ENCODE results near the gene CNTN5. TPM values are rescaled to one million over a fixed set of nuclear protein-coding genes. Genes with fewer than 3 reads are reported as not detected.
"Not testable (repeated sequence)": the region's sequence is repeated elsewhere in the genome, so short reads cannot be mapped to it uniquely, and the experiment has no call there.

The CNTN5 gene
- total RNA-seq, 4 donors from 2014 or later: 0.51 to 2.3 (median 0.58) TPM; not detected in 1

- no peak for TF ChIP-seq POLR2A (IDR thresholded peaks at IDR 0.05)
- TF ChIP-seq, protein P1, sequence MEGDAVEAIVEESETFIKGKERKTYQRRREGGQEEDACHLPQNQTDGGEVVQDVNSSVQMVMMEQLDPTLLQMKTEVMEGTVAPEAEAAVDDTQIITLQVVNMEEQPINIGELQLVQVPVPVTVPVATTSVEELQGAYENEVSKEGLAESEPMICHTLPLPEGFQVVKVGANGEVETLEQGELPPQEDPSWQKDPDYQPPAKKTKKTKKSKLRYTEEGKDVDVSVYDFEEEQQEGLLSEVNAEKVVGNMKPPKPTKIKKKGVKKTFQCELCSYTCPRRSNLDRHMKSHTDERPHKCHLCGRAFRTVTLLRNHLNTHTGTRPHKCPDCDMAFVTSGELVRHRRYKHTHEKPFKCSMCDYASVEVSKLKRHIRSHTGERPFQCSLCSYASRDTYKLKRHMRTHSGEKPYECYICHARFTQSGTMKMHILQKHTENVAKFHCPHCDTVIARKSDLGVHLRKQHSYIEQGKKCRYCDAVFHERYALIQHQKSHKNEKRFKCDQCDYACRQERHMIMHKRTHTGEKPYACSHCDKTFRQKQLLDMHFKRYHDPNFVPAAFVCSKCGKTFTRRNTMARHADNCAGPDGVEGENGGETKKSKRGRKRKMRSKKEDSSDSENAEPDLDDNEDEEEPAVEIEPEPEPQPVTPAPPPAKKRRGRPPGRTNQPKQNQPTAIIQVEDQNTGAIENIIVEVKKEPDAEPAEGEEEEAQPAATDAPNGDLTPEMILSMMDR (IDR thresholded peaks at IDR 0.05): no peak
- Histone ChIP-seq H3K4me1 (no peaks in the 10 kb centered on the region), H3K27ac (no peak overlapping the region), H3K4me3 (no peak overlapping the region), H3K36me3 (no peaks in the 10 kb centered on the region), H3K9me3 (no peaks in the 10 kb centered on the region), H3K27me3 (no peaks in the 10 kb centered on the region)
- intact Hi-C loops (cut with DNase I; ENCODE audit: low total_unique reads): no loop called here
- DNase-seq: no peak
These were observed 798.2 kb downstream of the CNTN5 start for GRCh38 chr11:99818991-99819390.

DNA sequence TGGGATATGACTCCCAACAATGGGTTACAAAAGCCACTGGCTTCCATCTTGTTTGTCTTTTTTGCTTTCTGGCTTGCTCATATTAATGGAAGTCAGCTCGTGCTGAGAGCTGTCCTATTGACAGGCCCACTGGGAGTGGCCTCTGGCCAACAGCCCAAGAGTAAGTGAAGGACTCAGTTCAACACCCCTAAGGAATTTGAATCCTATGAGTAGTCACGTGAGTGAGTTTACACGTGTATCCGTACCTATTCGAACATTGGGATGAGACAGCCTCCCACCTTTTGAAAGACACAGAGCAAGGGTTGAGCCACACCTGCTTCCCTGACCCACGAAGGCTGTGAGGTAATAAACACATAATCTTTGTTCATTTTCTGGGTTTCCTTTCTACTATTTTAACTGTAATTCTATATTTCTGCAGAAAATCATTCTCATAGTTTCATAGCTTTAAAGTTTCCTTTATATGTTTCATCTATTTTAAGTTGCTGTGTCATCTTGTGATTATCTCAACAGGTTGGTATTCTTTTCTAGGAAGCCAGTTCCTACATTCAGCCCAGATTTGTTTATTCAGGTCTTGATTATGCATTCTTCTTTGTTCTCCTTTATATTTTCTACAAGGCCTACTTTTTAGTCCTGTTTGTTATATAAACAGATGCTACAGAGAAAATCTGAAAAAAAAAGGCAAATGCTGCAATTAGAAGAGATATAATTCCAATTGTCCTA lies 802.3 kb downstream of the CNTN5 start:
- Histone ChIP-seq H3K4me1 (no peaks in the 10 kb centered on the region), H3K9me3 (no peaks in the 10 kb centered on the region), H3K4me3 (no peak overlapping the region), H3K36me3 (no peaks in the 10 kb centered on the region), H3K27me3 (no peaks in the 10 kb centered on the region), H3K27ac (no peak overlapping the region)
- DNase-seq: no peak
- intact Hi-C loops (cut with DNase I; ENCODE audit: low total_unique reads): no loop called here
- TF ChIP-seq POLR2A (IDR thresholded peaks at IDR 0.05): no peak
- TF ChIP-seq, protein P1 (IDR thresholded peaks at IDR 0.05): no peak

- H3K27ac ChIP-seq; H3K36me3 ChIP-seq; H3K27me3 ChIP-seq; intact Hi-C loops (cut with DNase I; ENCODE audit: low total_unique reads); H3K4me1 ChIP-seq; H3K4me3 ChIP-seq; H3K9me3 ChIP-seq; DNase-seq: not testable (repeated sequence)
These were observed 816.0 kb downstream of the CNTN5 start for GRCh38 chr11:99836739-99837138.

DNA sequence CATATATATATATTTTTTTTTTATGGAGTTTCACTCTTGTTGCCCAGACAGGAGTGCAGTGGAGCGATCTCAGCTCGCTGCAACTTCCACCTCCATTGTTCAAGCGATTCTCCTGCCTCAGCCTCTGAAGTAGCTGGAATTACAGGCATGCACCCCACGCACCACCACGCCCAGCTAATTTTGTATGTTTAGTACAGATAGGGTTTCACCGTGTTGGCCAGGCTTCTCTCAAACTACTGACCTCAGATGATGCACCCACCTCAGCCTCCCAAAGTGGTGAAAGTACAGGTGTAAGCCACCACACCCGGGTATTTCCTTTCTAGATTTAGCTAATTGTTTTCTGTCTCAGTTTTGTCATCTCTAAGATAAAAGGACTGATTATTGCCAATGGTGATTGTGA lies 821.1 kb downstream of the CNTN5 start:
- Histone ChIP-seq H3K4me3 (no peak overlapping the region), H3K36me3 (no peaks in the 10 kb centered on the region), H3K27me3 (no peaks in the 10 kb centered on the region), H3K27ac (no peak overlapping the region), H3K9me3 (no peaks in the 10 kb centered on the region), H3K4me1 (no peaks in the 10 kb centered on the region)
- no peak for DNase-seq
- intact Hi-C loops (cut with DNase I; ENCODE audit: low total_unique reads): no loop called here
- no peak for TF ChIP-seq POLR2A (IDR thresholded peaks at IDR 0.05)
- TF ChIP-seq, protein P1 (IDR thresholded peaks at IDR 0.05): no peak

- H3K27me3 ChIP-seq: no peaks in the 10 kb centered on the region
- no peak overlapping the region for H3K27ac ChIP-seq
- no peaks in the 10 kb centered on the region for H3K4me1 ChIP-seq
- TF ChIP-seq POLR2A (IDR thresholded peaks at IDR 0.05): no peak
- TF ChIP-seq, protein P1 (IDR thresholded peaks at IDR 0.05): no peak
- no peak for DNase-seq
- H3K36me3 ChIP-seq: no peaks in the 10 kb centered on the region
- no peaks in the 10 kb centered on the region for H3K9me3 ChIP-seq
- intact Hi-C loops (cut with DNase I; ENCODE audit: low total_unique reads): no loop called here
- H3K4me3 ChIP-seq: no peak overlapping the region
These were observed 845.2 kb downstream of the CNTN5 start for GRCh38 chr11:99865951-99866350.

Measured in uterus (tissue), 4 donors.